Esophagus squamous epithelium (tissue), 5 donors: ENCODE results near the gene GRIP1. TPM values are rescaled to one million over a fixed set of nuclear protein-coding genes. Genes with fewer than 3 reads are reported as not detected.

ENCODE experiments used
- DNase-seq: peaks from one replicate; lab custom pipeline; 2025; lab: John Stamatoyannopoulos, UW
- H3K27ac ChIP-seq, 4 donors: fragments of 200-600 bp; sonication (generic); one replicate each; pipeline ENCODE4 v1.5.1; 2016 to 2019; ENCODE audit warnings: mild to moderate bottlenecking in 1 of 4
- H3K27me3 ChIP-seq, 4 donors: fragments of 200-600 bp; sonication (generic); 1 replicate in 3 of 4; 2 replicates in 1 of 4; pipeline versions ENCODE4 v1.5.1 to v1.6.0; 2017 to 2021; ENCODE audit warnings: antibody characterized with exemption in 1 of 4
- H3K36me3 ChIP-seq, 3 donors: fragments of 200-600 bp; sonication (generic); one replicate each; pipeline ENCODE4 v1.5.1; 2016 to 2019
- H3K4me1 ChIP-seq, 3 donors: fragments of 200-600 bp; sonication (generic); one replicate each; pipeline ENCODE4 v1.5.1; 2017 to 2019
- H3K4me3 ChIP-seq, 4 donors: fragments of 200-600 bp; sonication (generic); 1 replicate in 3 of 4; 2 replicates in 1 of 4; pipeline ENCODE4 v1.5.1; 2016 to 2019; ENCODE audit warnings: mild to moderate bottlenecking in 2 of 4, moderate library complexity in 1 of 4
- H3K9me3 ChIP-seq, 3 donors: fragments of 200-600 bp; sonication (generic); one replicate each; pipeline ENCODE4 v1.5.1; 2016 to 2019
- POLR2A ChIP-seq, 4 donors: fragments of 450-650 bp; IDR thresholded peaks; one replicate each; pipeline ENCODE4 v1.6.1; 2017; ENCODE audit warnings: antibody characterized with exemption in 4 of 4, mild to moderate bottlenecking in 4 of 4, moderate library complexity in 3 of 4
- WGBS, 2 donors: methylation state at CpG; one replicate each; pipeline ENCODE4 v1.1.5; 2018; 5-methylcytosine and 5-hydroxymethylcytosine counted together
- intact Hi-C: fragments of 100-400 bp; cut with DNase I; formaldehyde crosslinking; loops from one replicate; pipeline ENCODE4 v1.15.0; 2022
- total RNA-seq, 4 donors: library from RNA; depleted of rRNA; stranded (reverse); fragments of >200 nt; gene quantifications; one replicate each; pipeline ENCODE4 v1.1.0, GENCODE V29; 2016
- TF ChIP-seq, protein P1 (sequence below), 6 experiments: fragments of 450-650 bp in 4 of 6; fragments of 200-600 bp in 2 of 6; sonication (generic) in 2 of 6; IDR thresholded peaks; one replicate each; pipeline ENCODE4 v1.5.1; 2016 to 2019; ENCODE audit warnings: antibody characterized with exemption in 6 of 6, mild to moderate bottlenecking in 4 of 6, moderate library complexity in 4 of 6
- donor health status: DM: yes; HTN: yes; CAD: no.

The GRIP1 gene
- total RNA-seq, 4 donors from 2014 or later: 4.9 to 15.9 (median 11.0) TPM

DNA sequence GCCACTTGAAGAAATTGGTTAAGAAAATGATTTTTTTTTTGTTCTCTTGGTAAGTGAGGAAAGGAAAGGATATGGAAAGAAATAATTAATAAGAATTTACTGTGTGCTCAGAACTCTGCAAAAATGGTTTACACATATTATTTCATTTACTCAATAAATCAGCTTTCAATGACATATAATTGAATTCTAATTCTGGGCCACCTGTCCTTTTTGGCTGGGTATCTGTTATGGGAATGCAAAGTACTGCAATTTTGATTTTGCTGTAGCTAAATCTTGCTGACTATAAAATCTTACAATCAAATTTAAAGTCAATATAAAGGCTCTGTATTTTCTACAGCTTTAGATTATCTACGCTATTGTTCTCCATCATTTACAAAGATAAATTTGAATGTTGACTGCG lies 147.1 kb downstream of the GRIP1 start:
- no peaks in the 10 kb centered on the region for H3K4me1 ChIP-seq
- intact Hi-C loops: no loop called here
- H3K9me3 ChIP-seq: no peaks in the 10 kb centered on the region
- H3K27me3 ChIP-seq: no peaks in the 10 kb centered on the region
- no peak overlapping the region for H3K27ac ChIP-seq
- no peak for DNase-seq
- H3K36me3 ChIP-seq: no peaks in the 10 kb centered on the region
- WGBS, 2 donors: 73 to 79% methylated on average over 2 of the region's 2 CpGs
- no peak for TF ChIP-seq POLR2A (IDR thresholded peaks at IDR 0.05)
- TF ChIP-seq, protein P1, sequence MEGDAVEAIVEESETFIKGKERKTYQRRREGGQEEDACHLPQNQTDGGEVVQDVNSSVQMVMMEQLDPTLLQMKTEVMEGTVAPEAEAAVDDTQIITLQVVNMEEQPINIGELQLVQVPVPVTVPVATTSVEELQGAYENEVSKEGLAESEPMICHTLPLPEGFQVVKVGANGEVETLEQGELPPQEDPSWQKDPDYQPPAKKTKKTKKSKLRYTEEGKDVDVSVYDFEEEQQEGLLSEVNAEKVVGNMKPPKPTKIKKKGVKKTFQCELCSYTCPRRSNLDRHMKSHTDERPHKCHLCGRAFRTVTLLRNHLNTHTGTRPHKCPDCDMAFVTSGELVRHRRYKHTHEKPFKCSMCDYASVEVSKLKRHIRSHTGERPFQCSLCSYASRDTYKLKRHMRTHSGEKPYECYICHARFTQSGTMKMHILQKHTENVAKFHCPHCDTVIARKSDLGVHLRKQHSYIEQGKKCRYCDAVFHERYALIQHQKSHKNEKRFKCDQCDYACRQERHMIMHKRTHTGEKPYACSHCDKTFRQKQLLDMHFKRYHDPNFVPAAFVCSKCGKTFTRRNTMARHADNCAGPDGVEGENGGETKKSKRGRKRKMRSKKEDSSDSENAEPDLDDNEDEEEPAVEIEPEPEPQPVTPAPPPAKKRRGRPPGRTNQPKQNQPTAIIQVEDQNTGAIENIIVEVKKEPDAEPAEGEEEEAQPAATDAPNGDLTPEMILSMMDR (IDR thresholded peaks at IDR 0.05): no peak
- no peak overlapping the region for H3K4me3 ChIP-seq

DNA sequence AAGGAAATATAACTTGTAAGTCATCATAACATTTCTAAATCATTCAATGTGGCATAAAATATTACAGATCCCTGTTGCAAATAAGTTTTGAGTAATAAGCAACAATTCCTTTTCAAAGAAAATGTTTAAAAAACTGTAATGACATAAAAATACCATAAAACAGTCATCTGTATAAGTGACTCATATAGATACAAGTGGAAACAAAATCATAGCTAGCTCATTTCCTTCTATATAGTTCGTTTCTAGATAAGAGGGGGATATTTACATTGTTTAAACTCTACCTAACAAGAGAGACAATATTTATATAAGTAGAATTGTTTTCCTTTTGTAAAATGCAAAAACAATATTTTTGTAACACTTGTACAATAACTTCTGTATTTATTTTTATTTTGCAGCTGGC lies 148.9 kb downstream of the GRIP1 start:
- WGBS, 2 donors: 20 to 34% methylated on average over 1 of the region's 1 CpG
- H3K27me3 ChIP-seq: no peaks in the 10 kb centered on the region
- no peaks in the 10 kb centered on the region for H3K9me3 ChIP-seq
- no peaks in the 10 kb centered on the region for H3K4me1 ChIP-seq
- no peak for DNase-seq
- intact Hi-C loops: no loop called here
- H3K36me3 ChIP-seq: no peaks in the 10 kb centered on the region
- no peak overlapping the region for H3K27ac ChIP-seq
- no peak overlapping the region for H3K4me3 ChIP-seq
- TF ChIP-seq, protein P1 (IDR thresholded peaks at IDR 0.05): no peak
- TF ChIP-seq POLR2A (IDR thresholded peaks at IDR 0.05): no peak

DNA sequence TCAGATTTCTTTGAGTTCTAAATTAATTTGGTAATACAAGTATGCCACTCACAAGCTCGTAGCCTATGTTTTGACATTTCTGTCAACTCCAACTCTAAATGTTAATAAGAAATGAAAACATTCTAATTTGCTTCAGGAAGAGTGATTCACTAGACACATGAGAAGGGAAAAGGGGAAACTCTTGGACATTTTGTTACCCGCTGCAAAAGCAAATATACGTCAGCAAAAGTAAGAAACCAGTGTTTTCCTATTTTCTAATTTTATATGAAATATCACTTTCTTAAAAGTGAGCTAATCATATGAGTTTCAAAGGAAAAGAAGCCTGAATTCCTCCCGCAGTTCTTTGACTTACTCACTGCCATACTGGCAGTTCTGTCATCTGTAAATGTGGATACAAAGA lies 162.3 kb downstream of the GRIP1 start:
- TF ChIP-seq, protein P1 (IDR thresholded peaks at IDR 0.05): no peak
- TF ChIP-seq POLR2A (IDR thresholded peaks at IDR 0.05): no peak
- Histone ChIP-seq H3K9me3 (no peaks in the 10 kb centered on the region), H3K4me1 (no peaks in the 10 kb centered on the region), H3K27ac (no peak overlapping the region), H3K27me3 (no peaks in the 10 kb centered on the region), H3K36me3 (no peaks in the 10 kb centered on the region), H3K4me3 (no peak overlapping the region)
- intact Hi-C loops: no loop called here
- WGBS, 2 donors: 71 to 80% methylated on average over 4 of the region's 4 CpGs
- no peak for DNase-seq

DNA sequence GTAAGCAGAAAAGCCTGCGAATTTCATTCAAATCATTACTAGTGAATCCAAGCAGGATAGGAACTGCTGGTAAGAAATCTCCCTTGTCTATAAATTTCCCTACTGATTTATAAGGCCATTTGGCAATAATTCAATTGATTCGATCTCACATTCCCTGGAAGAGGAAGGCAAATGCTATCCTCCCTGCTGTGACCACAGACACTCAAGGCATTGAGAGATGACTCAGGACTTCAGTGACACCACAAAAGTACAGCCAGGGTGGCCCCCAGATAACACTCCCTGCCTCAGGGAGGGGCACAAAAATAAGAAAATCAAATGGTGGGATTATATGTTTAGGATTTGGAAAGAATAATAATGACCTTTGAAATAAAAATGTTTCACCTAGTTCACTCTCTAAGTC lies 162.7 kb downstream of the GRIP1 start:
- H3K36me3 ChIP-seq: no peaks in the 10 kb centered on the region
- no peaks in the 10 kb centered on the region for H3K27me3 ChIP-seq
- no peak for DNase-seq
- H3K4me1 ChIP-seq: no peaks in the 10 kb centered on the region
- TF ChIP-seq POLR2A (IDR thresholded peaks at IDR 0.05): no peak
- TF ChIP-seq, protein P1 (IDR thresholded peaks at IDR 0.05): no peak
- no peak overlapping the region for H3K4me3 ChIP-seq
- H3K27ac ChIP-seq: no peak overlapping the region
- no peaks in the 10 kb centered on the region for H3K9me3 ChIP-seq
- intact Hi-C loops: no loop called here
- WGBS, 2 donors: 53 to 68% methylated on average over 2 of the region's 2 CpGs

- Histone ChIP-seq H3K4me3 (no peak overlapping the region), H3K36me3 (no peaks in the 10 kb centered on the region), H3K9me3 (no peaks in the 10 kb centered on the region), H3K27ac (no peak overlapping the region), H3K4me1 (no peaks in the 10 kb centered on the region), H3K27me3 (no peaks in the 10 kb centered on the region)
- 44 to 50% methylated on average over 2 of the region's 2 CpGs for WGBS, 2 donors
- TF ChIP-seq POLR2A (IDR thresholded peaks at IDR 0.05): no peak
- TF ChIP-seq, protein P1 (IDR thresholded peaks at IDR 0.05): no peak
- intact Hi-C loops: no loop called here
- no peak for DNase-seq
Observed at GRCh38 chr12:66514581-66514980, 164.3 kb downstream of the GRIP1 start.
